Measurements from ENCODE around the gene LGALS7. TPM values are rescaled to one million over a fixed set of nuclear protein-coding genes. Genes with fewer than 3 reads are reported as not detected.

Gene LGALS7
- total and polyA plus RNA-seq, 2 of the 4 experiments (the other 2 are of a cell fraction): not detected

- no peak for DNase-seq
- Histone ChIP-seq H2BK5ac (ENCODE audit: low read depth, low read length, poor library complexity, severe bottlenecking) (peak overlapping the region; percentile 77), H2BK120ac (ENCODE audit: low read depth, low read length) (peak overlapping the region; percentile 89), H4K5ac (ENCODE audit: low read depth, low read length) (peak overlapping the region; percentile 42), H3K36me3 (ENCODE audit: control insufficient read depth, insufficient read depth, low read length) (no peaks in the 10 kb centered on the region), H3K4me2 (ENCODE audit: low read depth, low read length) (no peak overlapping the region), H4K8ac (ENCODE audit: low read depth in 2 of 2, low read length in 2 of 2) (peak overlapping the region; percentile 32 to 98; a peak in 3 of 4 replicates), H2BK20ac (ENCODE audit: low read depth, low read length) (peak overlapping the region; percentile 55), H3K14ac (replicated peaks; ENCODE audit: low read depth, low read length) (peak overlapping the region; percentile 96; the same call in 1 of the 2 replicates), H3K4ac (ENCODE audit: low read depth, low read length) (peak overlapping the region; percentile 78), H3K4me1 (ENCODE audit: control insufficient read depth, insufficient read depth, low read length) (peaks cover 5% of the 10 kb centered on the region), H2AFZ (replicated peaks; ENCODE audit: low read length, poor library complexity) (peak overlapping the region; percentile 88), H2AK5ac (ENCODE audit: low read depth, low read length) (peak overlapping the region; percentile 85; the same call in 1 of the 2 replicates), H3K56ac (ENCODE audit: extremely low read depth, insufficient read depth, low read length) (no peak overlapping the region), H3K9me1 (ENCODE audit: insufficient read depth, low read length) (peaks cover 3% of the 10 kb centered on the region; the same call in 1 of the 2 replicates), H3K27ac (ENCODE audit: insufficient read depth, low read length) (0 out of 2 replicates have a peak overlapping the region, but pooled peaks have one; percentile 1), H4K20me1 (ENCODE audit: insufficient read depth, low read length) (no peaks in the 10 kb centered on the region), H3K9me3 (ENCODE audit: control insufficient read depth, insufficient read depth, low read length) (no peaks in the 10 kb centered on the region), H2BK15ac (ENCODE audit: low read depth, low read length) (peak overlapping the region; percentile 95; the same call in 2 of the 3 replicates), H3K79me1 (ENCODE audit: low read depth in 1 of 2, low read length in 2 of 2) (no peaks in the 10 kb centered on the region), H3K18ac (ENCODE audit: low read depth, low read length) (no peak overlapping the region), H4K91ac (ENCODE audit: insufficient read depth, low read depth, low read length) (peak overlapping the region; percentile 86), H3K23ac (ENCODE audit: low read depth, low read length) (no peak overlapping the region), H3K9ac (ENCODE audit: low read depth, low read length) (no peak overlapping the region; the same call in 1 of the 2 replicates), H2AK9ac (replicated peaks; ENCODE audit: low read depth, low read length, poor library complexity) (peak overlapping the region; percentile 84), H3K4me3 (ENCODE audit: insufficient read depth, low read depth, low read length) (no peak overlapping the region), H3K27me3 (ENCODE audit: control insufficient read depth, insufficient read depth, low read length) (no peaks in the 10 kb centered on the region; the same call in 1 of the 2 replicates)
- 51% methylated on average over 17 of the region's 71 CpGs; no CpG with 5 or more reads in 1 of the 2 experiments for WGBS, 2 experiments (ENCODE audit: extremely low coverage in 2 of 2, insufficient read length in 1 of 2)
- CTCF ChIA-PET: no interaction called here
- intact Hi-C loops (cut with micrococcal nuclease): no loop called here
- BruUV-seq (replicated peaks): no TSS peak
- in situ Hi-C loops (cut with MboI; ENCODE audit: low sequenced_read_pairs): no loop called here
- dilution Hi-C loops (cut with HindIII; ENCODE audit: low sequenced_read_pairs, unreplicated experiment): no loop called here
- peak; percentile 8; the same call in 1 of the 2 replicates for ATAC-seq (ENCODE audit: low read depth)
- POLR2A ChIA-PET (ENCODE audit: unreplicated experiment): no interaction called here
- TF ChIP-seq RAD21 (IDR thresholded peaks at IDR 0.05; ENCODE audit: low read length) (no peak), NFE2L2 (IDR thresholded peaks at IDR 0.05; ENCODE audit: low read depth, low read length) (no peak), MXI1 (IDR thresholded peaks at IDR 0.05; ENCODE audit: borderline replicate concordance, low read depth, low read length) (no peak), MAFK (IDR thresholded peaks at IDR 0.05; ENCODE audit: low read depth, low read length) (no peak), USF2 (IDR thresholded peaks at IDR 0.05; ENCODE audit: low read depth, low read length) (no peak), ELK1 (IDR thresholded peaks at IDR 0.05; ENCODE audit: borderline replicate concordance, low read depth, low read length) (no peak), SMC3 (IDR thresholded peaks at IDR 0.05; ENCODE audit: low read depth, low read length) (no peak), RFX5 (IDR thresholded peaks at IDR 0.05; ENCODE audit: low read depth, low read length) (no peak), RCOR1 (IDR thresholded peaks at IDR 0.05; ENCODE audit: insufficient replicate concordance, low read length) (no peak), MAZ (IDR thresholded peaks at IDR 0.05; ENCODE audit: borderline replicate concordance, low read depth, low read length) (no peak), POLR2A (IDR thresholded peaks at IDR 0.05; ENCODE audit: low read depth, low read length) (no peak), BHLHE40 (IDR thresholded peaks at IDR 0.05; ENCODE audit: low read depth, low read length) (no peak), FOS (IDR thresholded peaks at IDR 0.05; ENCODE audit: low read depth, low read length) (no peak), CEBPB (IDR thresholded peaks at IDR 0.05; ENCODE audit: low read depth, low read length) (no peak), CHD1 (IDR thresholded peaks at IDR 0.05; ENCODE audit: low read depth, low read length) (no peak)
These were observed 19.2 kb upstream of the LGALS7 start for GRCh38 chr19:38792250-38793111.
